Stimulated activated naive CD4-positive, alpha-beta T cell (primary cell): ENCODE measurements around the gene CLDN15.
A peak's percentile ranks its signal among the peaks of the same experiment; 100 is the strongest.

Source experiments
- DNase-seq, 6 experiments: peaks; one replicate each; lab custom pipeline; 2025; lab: John Stamatoyannopoulos, UW

The CLDN15 gene

DNA sequence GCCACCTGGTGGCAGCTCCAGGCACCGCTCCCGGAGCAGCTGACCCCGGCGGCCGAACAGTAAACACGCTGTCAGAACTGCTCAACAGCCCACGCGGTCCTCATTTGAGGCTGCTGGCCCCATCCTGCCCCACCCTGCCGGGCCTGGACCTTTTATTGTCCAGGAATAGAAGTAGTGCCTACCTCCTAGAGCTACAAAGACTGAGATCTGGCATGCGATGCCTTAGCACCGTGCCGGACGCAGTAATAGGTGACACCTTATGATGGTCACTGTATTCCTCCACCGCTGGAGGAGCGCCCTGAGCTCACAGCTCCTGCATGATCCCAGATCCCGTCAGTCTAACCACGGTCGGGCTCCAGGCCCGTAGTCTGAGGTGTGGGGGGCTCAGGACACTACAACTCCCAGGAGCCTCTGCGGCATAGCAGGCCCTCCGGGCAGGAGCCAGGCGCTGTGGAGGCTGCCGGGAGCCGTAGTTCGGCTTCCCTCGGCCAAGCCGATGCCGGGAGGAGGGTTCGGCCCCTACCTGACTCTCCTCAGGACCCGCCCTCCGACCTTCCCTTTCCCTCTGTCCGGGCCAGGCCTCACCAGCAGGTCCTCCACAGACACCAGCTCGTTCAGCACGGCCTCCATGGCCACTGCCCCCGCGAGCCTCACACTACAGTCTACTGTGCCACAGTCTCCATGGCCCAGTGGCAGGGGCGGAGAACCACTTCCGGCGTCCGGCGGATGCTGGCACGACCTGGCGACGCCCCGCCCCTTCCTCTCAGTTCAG is 7.0 kb upstream of the CLDN15 start, which contains the start of gene FIS1:
Gene FIS1 (minus strand): TSS at position 707 of the 772 bp plus-strand sequence. CDS start 77 bp downstream, at position 630.
- DNase-seq, result peak; percentile 83 to 99 (median 94)

DNA sequence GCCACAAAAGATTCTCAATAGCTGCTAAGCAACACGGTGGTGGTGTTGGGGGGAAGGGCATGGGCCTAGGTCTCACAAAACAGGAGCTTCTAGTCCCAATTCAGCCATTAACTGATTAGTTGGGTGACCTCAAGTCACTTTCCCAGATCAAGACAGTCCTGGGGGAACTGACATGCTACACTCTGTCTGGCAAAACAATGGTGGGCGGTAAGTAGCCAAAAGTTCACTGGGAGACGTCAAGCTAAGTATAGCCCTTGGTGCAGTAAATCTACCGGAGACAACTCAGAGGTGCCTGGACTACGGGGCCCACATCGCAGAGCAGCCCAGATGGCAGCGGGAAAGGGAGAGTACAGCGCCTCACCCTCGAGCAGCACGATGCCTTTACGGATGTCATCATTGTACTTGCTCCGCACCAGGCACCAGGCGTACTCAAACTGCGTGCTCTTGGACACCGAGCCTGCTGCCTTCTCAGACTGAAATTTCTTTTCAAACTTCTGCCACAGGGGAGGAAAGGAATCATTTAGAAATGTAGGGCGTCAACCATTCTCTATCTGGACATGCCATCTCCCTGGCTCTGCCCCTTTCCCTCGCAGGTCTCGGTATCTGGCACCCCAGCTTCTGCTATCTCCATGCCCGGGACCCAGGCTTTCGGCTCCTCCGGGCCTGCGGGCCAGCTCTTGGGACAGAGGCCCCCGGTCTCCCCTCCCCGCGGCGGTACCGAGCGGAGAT is 6.2 kb upstream of the CLDN15 start:
- DNase-seq, result peak in 3 of 6 experiments; percentile 3 to 46 (median 10)

DNA sequence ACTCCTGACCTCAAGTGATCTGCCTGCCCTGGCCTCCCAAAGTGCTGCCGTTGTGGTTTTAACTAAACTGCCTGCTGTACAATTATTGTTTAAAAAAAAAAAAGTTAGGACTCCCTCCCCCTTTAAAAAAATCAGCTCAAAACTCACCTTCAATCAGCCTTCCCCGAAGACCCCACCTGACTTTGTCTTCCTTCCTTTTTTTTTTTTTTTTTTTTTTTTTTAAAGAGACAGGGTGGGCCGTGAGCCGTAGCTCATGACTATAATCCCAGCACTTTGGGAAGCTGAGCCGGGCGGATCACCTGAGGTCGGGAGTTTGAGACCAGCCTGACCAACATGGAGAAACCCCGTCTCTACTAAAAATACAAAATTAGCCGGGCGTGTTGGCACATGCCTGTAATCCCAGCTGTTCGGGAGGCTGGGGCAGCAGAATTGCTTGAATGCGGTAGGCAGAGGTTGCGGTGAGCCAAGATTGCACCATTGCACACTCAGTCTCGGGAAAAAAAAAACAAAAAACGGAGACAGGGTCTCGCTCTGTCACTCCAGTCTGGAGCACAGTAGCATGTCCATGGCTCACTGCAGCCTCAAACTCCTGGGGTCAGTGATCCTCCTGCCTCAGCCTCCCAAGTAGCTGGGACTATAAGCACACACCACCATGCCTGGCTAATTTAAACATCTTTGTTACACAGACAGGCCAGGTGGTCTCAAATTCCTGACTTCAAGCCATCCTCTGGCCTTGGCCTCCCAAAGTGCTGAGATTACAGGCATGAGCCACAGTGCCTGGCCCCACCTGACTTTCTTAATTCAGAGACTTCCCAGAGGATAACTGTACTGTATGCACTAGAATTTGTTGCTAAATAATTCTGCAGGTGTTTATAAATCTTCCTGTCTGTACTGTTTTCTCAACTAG is 4.1 kb upstream of the CLDN15 start:
- no peak for DNase-seq

DNA sequence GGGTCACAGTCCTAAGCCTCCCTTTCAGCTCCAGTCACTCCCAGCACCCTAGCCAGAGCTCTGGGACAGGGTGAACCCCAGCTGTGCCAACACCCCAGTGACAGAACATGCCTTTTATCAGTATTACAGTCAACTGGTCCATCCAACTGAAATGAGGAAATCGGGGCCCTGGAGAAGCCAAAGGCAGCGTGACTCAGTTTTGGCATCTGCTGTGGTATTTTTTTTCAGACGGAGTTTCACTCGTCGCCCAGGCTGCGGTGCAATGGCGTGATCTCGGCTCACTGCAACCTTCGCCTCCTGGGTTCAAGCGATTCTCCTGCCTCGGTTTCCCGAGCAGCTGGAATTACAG is 3.4 kb upstream of the CLDN15 start:
- DNase-seq, result no peak

DNA sequence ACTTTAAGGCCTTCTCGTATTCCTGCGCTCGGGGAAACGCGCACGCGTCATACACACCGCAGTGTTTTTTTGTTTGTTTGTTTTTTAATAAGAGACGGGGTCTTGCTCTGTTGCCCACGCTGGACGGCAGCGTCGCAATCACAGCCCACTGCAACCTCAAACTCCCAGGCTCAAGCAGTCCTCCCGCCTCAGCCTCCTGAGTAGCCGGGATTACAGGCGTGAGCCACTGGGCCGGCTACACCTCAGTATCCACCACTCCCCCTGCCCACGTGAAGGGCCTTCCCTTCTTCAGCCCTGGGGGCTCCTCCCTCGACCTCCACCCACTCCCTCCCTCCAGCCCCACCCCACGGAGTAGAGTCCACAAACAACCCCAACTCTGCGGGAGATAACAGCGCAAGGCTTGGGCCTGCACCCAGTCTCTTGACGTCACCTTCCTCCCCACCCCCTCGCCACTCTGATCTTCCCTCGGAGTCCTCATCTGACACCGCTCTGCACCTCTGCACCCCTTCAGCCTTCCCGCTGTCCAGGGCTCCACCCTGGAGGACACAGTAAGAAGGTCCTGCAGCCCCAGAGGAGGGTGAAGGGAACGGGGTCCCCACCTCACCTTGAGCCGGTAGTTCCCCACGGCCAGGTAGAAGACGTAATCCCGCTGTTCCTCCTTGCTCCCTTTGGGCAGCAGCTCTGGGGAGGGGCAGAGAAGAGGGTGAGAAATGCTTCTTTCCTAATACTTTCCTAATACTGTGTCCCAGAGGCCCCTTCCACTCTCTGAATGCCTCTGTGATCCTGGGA is 2.8 kb upstream of the CLDN15 start:
- DNase-seq, result no peak

DNA sequence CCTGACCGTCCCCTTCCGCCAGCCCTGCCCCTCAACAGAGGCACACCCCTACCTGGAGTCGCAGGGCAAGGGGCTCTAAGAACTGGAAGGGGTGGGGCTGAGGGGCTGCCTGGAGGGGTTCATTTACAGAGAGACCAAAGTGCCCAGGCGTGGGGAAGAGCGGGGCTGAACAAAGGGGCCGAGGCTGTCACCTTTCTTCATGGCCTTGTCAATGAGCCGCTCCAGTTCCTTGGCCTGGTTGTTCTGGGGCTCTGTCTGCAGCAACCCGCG is 2.3 kb upstream of the CLDN15 start:
- no peak for DNase-seq

DNA sequence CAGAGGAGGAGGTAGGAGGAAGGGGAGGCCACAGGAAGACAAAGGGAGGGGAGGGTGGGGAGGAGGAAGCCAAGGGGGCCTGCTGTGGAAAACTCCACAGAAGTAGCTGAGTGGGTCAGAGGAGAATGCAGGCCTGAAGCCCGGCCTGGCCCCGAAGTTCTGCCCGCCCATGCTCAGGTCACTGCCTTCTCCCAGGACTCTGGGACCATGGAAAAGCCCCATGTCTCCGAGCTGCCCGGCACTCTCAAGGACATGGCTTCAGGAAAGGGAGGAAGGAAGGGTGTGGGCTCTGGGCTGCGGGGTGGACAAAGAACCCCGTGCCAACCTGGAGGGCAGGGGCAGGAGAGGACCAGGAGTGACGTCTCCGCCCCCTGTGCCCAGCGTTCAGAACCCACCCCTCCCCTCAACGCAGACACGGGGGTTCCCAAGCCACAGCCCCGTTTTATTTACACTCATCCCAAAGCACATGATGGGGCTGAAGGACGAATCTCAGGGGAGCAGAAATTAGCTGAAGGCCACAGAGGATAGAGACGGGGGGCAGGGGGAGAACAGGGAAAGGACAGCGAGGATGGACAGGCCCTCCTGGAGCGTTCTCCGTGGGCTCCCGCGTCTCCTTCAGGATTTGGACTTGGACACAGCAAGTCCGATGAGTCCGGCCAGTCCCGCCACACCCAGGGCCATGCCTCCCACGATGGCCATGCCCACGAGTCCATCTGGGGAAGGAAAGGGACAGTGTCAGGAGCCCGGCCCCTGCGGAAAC is 1.8 kb upstream of the CLDN15 start:
- DNase-seq, result no peak

DNA sequence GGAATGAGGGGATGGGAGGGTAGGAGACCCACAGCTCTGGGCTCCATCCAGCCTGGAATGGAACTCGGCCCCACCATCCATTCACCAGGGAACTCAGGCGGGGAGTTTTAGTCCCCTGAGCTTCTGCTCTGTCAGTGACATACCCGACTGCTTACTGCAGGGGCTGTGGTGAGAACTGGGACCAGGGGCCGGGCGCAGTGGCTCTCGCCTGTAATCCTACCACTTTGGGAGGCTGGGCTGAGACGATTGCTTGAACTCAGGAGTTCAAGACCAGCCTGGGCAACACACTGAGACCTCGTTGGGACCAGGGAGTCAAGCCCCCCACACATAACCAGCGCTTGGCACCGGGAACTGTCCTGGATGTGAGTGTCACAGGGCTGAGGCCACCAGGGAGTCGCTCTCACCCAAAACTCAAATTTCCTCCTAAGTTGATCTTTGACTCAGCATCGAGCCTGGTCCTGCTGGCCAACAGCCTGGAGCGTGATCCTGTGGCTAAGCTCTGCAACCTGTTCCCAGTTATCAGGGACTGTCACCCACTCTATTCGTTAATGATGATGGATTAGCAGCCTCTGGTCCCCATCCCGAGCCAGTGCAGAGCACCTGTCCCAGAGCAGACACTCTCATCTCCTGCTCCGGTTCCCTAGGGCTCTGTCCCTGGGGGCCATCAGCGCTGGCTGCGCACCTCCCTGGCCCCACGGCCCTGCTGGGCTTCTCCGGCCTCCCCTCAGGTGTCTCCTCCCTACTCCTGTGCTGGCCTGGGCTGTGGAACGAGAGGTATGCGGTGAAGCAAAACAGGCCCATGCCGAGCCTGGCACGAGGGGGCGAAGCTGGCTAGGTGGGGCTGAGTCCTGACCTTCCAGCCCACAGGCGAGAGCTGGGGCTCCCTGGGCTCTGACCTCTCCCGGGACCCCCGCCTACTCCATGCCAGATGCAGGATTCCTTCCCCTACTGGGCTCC is 902 bp upstream of the CLDN15 start:
- no peak for DNase-seq

DNA sequence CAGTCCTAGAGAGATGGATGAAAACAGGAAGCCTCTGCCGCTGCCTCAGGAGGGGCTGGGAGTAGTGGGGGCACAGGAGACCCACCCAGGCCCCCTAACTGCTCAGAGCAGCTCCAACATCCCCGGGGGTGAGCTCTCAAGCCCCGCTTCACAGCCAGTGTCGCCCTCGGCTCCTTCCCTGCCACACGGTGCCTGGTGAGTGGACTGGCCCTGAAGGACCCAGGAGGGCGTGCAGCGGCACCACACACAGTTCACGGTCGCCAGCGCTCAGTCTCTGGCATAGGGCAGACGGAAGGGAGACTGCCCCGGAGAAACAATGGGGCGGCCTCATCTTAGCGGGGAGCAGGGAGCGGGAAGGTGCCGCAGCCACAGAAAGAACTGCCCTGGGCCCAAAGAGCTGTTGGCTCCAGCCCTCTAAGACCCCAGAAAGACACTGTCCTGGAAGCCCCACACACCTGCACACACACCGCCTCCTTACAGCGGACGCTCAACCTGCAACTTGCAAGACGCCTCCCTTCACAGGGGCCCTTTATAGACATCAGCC is 1.2 kb downstream of the CLDN15 start:
- no peak for DNase-seq

DNA sequence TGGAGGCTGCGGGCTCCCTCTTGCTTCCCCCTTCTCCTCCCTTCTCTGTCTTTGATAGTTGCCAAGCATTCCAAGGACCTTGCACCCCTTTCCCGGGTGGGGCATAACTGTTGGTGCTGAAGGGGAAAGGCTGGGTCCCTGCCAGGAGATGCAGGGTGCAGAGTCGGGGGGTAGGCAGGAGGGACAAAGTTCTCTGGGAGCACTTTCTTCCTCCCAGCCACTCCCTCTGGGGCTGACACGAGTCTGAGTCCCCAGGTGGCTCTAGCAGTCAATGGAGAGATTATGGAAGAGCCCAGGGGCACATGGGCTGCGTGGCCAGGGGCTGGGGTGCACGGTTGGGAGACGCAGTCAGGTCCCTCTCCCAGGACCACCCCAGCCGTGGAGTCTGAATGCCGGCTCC is 2.1 kb downstream of the CLDN15 start:
- DNase-seq, result no peak

DNA sequence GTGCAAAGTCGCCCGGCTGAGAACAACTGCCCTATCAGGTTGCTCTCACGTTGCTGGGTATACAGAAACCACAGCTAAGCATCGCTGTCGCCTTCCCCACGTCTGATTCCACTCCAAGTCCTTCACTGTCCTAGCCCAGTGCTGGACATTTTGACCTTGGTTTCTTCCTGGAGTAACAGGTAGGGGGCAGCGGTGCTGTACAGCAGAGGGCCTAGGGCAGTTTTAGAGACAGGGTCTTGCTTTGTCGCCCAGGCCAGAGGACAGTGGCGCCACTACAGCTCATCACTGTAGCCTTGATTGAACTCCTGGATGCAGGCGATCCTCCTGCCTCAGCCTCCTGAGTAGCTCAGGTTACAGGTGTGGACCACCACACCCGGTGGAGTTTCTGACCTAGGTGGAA is 2.6 kb downstream of the CLDN15 start:
- DNase-seq, result no peak

DNA sequence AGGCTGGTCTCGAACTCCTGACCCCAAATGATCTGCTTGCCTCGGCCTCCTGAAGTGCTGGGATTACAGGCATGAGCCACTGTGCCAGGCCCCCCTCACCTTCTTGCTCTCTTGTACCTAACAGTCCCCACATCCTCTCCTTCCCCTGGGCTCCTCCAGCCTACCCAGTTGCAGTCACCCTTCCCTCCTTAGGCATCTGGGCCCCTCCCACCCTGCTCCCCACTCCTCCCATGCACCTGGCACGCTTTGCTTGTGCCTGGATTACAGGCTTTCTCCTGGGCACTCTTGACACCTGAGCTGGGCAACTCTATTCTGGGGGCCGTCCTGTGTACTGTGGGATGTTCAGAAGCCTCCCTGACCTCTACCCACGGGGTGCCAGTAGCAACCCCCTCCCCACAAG is 3.0 kb downstream of the CLDN15 start:
- DNase-seq, result no peak

DNA sequence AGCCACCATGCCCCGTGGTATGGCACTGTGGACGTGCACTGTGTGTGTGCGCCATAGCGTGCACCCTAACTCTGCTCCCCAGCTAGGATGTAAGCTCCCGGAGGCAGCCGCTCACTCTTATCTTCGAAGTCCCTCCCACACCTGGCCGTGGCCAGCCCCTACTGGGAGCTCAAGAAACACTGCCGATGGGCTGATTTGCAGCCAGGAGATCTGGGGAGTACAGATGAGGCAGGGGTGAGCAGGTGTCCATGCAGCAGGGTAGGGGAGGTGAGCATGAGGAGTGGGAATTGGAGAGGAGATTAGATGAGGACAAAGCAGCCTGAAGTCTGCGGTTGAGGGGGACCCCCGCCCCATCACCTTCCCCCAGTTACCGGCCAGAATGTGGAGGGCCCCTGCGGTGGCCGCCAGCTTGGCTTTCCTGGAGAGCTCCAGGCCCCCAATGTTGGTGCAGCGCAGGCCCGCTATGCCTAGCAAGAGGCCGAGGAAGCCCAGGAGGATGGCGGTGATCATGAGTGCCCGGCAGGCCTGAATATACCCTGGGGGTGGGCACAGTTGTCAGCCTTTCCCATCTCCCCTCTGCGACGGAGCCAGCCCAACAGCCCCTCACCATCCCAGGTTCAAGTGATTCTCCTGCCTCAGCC is 3.6 kb downstream of the CLDN15 start:
- DNase-seq, result no peak

DNA sequence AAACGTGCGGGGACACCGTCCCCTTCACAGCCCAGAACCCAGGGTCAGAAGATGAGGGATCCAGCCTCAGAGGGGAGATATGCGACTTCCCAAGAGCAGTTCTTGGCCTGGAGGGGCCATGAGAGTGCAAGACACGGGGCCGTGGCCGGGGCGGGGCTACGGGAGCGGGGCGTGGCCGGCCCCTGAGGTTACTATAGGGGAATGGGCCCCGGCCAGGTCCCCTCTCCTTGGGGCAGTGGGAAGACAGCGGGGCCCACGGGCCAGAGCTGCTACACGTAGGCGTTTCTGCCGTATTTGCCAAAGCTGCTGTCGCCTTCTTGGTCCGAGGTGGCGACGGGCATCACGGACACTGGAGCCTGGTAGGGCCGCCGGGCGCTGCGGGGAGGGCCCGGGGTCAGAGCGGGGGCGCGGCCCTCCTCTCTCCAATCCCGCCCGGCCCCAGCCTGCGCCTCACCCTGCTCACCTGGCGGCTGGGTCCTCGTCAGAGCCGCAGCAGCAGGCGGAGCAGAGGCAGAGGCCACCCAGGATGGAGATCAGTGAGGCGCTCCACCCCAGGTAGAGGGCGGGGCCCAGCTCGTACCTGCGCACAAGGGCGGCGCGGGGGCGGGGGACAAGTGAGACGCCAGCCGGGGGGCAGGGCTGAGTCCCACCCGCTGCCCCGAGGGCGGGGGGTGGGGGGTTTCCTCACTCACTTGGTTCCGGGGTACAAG is 5.3 kb downstream of the CLDN15 start:
- no peak for DNase-seq

DNA sequence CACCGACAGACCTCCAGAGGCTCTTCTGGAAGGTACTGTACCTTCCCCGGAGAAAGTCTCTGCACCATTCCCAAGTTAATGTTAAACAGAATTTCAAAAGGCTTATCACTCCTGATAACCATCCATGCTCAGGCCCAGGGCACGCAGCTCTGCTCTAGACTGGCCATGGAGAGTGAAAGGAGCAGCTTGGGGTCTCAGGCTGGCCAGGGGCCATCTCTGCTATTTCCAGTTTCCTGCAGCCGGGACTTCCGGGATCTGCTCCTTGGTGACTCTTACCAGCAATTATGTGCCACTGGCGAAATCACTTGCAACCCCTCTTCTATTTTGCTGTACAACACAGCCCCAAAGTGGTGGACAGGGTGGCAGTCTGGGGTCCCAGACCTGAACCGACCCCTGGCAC is 6.0 kb downstream of the CLDN15 start:
- no peak for DNase-seq

DNA sequence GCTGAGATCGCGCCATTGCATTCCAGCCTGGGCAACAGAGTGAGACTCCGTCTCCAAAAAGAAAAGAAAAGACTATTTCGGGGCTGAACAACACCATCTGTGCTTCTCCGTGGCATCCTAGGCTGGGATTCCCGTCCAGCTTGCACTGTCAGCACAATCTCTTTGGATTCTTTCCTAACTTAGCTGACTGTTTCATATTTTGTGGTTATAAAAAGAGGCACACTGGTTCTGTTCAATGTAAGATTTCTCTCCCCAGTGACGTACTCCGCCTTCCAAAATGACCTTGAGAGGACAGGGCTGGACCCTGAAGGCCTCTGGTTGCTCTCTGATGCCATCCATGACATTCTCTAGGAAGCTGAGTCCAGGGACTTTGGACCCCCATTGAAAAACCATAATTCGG is 10.9 kb downstream of the CLDN15 start:
- no peak for DNase-seq

DNA sequence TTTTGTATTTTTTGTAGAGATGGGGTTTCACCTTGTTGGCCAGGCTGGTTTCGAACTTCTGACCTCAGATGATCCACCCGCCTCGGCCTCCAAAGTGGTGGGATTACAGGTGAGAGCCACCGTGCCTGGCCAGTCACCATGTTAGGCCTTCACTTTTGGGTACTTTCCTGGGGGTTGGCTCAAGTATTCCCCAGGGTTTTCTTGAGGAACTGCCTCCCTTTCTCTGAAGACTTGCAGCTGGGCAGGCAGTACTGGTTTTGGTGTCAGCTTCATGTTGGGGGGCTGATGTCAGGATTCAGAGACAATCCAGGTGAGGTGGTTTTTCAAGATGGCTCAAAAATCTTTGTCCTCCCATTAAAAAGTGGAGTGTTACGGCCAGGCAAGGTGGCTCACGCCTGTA is 12.0 kb downstream of the CLDN15 start:
- no peak for DNase-seq

DNA sequence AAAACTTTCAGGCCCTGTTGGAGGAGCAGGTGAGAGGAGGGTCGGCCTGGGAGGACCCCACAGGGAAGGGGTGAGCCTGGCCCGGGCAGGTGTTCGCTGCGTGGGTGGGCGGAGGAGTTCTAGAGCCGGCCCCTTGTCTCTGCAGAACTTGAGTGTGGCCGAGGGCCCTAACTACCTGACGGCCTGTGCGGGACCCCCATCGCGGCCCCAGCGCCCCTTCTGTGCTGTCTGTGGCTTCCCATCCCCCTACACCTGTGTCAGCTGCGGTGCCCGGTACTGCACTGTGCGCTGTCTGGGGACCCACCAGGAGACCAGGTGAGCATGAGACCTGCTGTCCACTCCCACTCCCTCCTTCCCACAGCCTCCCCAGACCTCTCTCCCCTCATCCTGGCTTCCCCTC is 14.1 kb downstream of the CLDN15 start:
- DNase-seq, result no peak
